Astrocyte (in vitro differentiated cells and primary cell): ENCODE data around the gene SCNN1A. TPM values are rescaled to one million over a fixed set of nuclear protein-coding genes. Genes with fewer than 3 reads are reported as not detected.

Experiments used
- DNase-seq: peaks from one replicate; pipeline ENCODE4 v3.0.0-alpha.2; 2010; ENCODE audit warnings: low read depth
- FAIRE-seq: peaks from 2 replicates; lab custom pipeline; 2011; peaks lifted over from hg19 to GRCh38; lab: Jason Lieb, UNC
- H2AFZ ChIP-seq: 2 replicates; pipeline ENCODE4 v1.6.0; 2012; ENCODE audit warnings: low read depth, low read length, inconsistent platforms
- H3K27ac ChIP-seq: 2 replicates; pipeline ENCODE4 v1.5.1; 2011; ENCODE audit warnings: low read depth, low read length, inconsistent platforms
- H3K27me3 ChIP-seq: 2 replicates; pipeline ENCODE4 v1.6.0; 2011; ENCODE audit warnings: low read length, inconsistent platforms; ENCODE audit not compliant: insufficient read depth
- H3K36me3 ChIP-seq: 2 replicates; pipeline ENCODE4 v1.5.1; 2011; ENCODE audit warnings: low read length, inconsistent platforms; ENCODE audit not compliant: insufficient read depth
- H3K4me1 ChIP-seq: 2 replicates; pipeline ENCODE4 v1.5.1; 2011; ENCODE audit warnings: low read length, inconsistent platforms; ENCODE audit not compliant: insufficient read depth
- H3K4me2 ChIP-seq: 2 replicates; pipeline ENCODE4 v1.6.0; 2012; ENCODE audit warnings: low read length, inconsistent platforms
- H3K4me3 ChIP-seq: 2 replicates; pipeline ENCODE4 v1.5.1; 2011; ENCODE audit warnings: low read depth, mild to moderate bottlenecking, low read length, inconsistent platforms; ENCODE audit not compliant: insufficient read depth
- H3K79me2 ChIP-seq: 2 replicates; pipeline ENCODE4 v1.6.0; 2012; ENCODE audit warnings: mild to moderate bottlenecking, low read length, inconsistent platforms; ENCODE audit not compliant: insufficient read depth
- H3K9ac ChIP-seq: 2 replicates; pipeline ENCODE4 v1.6.0; 2012; ENCODE audit warnings: mild to moderate bottlenecking, low read length, inconsistent platforms
- H3K9me3 ChIP-seq: 2 replicates; pipeline ENCODE4 v1.5.1; 2012; ENCODE audit warnings: low read depth, mild to moderate bottlenecking, low read length, inconsistent platforms; ENCODE audit not compliant: insufficient read depth
- H4K20me1 ChIP-seq: 2 replicates; pipeline ENCODE4 v1.6.0; 2012; ENCODE audit warnings: low read length, inconsistent platforms; ENCODE audit not compliant: insufficient read depth
- H3K27ac Mint-ChIP-seq: one replicate; pipeline ENCODE4 v1.8.0; 2021; ENCODE audit warnings: mild to moderate bottlenecking, mixed read lengths; ENCODE audit not compliant: unreplicated experiment
- H3K27me3 Mint-ChIP-seq: one replicate; pipeline ENCODE4 v1.8.0; 2021; ENCODE audit warnings: low read depth, mixed read lengths; ENCODE audit not compliant: unreplicated experiment
- H3K36me3 Mint-ChIP-seq: one replicate; pipeline ENCODE4 v1.8.0; 2021; ENCODE audit warnings: low read depth, mixed read lengths; ENCODE audit not compliant: unreplicated experiment
- H3K4me1 Mint-ChIP-seq: one replicate; pipeline ENCODE4 v1.8.0; 2021; ENCODE audit warnings: low read depth, mixed read lengths; ENCODE audit not compliant: unreplicated experiment
- H3K4me3 Mint-ChIP-seq: one replicate; pipeline ENCODE4 v1.8.0; 2021; ENCODE audit warnings: mild to moderate bottlenecking, moderate library complexity, mixed read lengths; ENCODE audit not compliant: unreplicated experiment
- H3K9me3 Mint-ChIP-seq: one replicate; pipeline ENCODE4 v1.8.0; 2021; ENCODE audit warnings: mild to moderate bottlenecking, mixed read lengths; ENCODE audit not compliant: unreplicated experiment
- CTCF ChIP-seq: IDR thresholded peaks from 2 replicates; pipeline ENCODE4 v1.5.1; 2011; ENCODE audit warnings: low read depth, mild to moderate bottlenecking, inconsistent platforms, low read length, moderate library complexity; ENCODE audit not compliant: insufficient read depth
- EZH2 ChIP-seq: IDR thresholded peaks from 2 replicates; pipeline ENCODE4 v1.6.1; 2012; ENCODE audit warnings: mild to moderate bottlenecking, low read length, inconsistent platforms; ENCODE audit not compliant: insufficient read depth
- total RNA-seq: library from RNA; stranded (reverse); gene quantifications from 2 replicates; pipeline ENCODE4 v1.2.1, GENCODE V29; 2021

Gene SCNN1A
- total RNA-seq, 1 donor from 2014 or later, result 1.3 TPM

GRCh38 chr12:6316921-6317692 is 58.3 kb downstream of the SCNN1A start:
- H3K36me3 ChIP-seq, result no peaks in the 10 kb centered on the region
- FAIRE-seq, result no peak

GRCh38 chr12:6315704-6316597 is 59.4 kb downstream of the SCNN1A start:
- Mint-ChIP-seq H3K36me3 (peaks cover 4% of the 10 kb centered on the region), H3K4me3 (no peak overlapping the region), H3K27me3 (peaks cover 28% of the 10 kb centered on the region), H3K9me3 (peaks cover 2% of the 10 kb centered on the region), H3K4me1 (peaks cover 14% of the 10 kb centered on the region), H3K27ac (no peak overlapping the region)
- no peaks in the 10 kb centered on the region for H3K9me3 ChIP-seq
- FAIRE-seq (no peak), DNase-seq (no peak)
- no peak overlapping the region for H3K4me2 ChIP-seq
- H4K20me1 ChIP-seq, result no peaks in the 10 kb centered on the region
- no peaks in the 10 kb centered on the region for H3K36me3 ChIP-seq
- no peaks in the 10 kb centered on the region for H3K27me3 ChIP-seq
- no peaks in the 10 kb centered on the region for H3K79me2 ChIP-seq
- peaks cover under 1% of the 10 kb centered on the region for H3K4me1 ChIP-seq
- H3K9ac ChIP-seq, result no peak overlapping the region
- no peak overlapping the region for H3K27ac ChIP-seq
- H2AFZ ChIP-seq, result no peak overlapping the region
- no peak overlapping the region for H3K4me3 ChIP-seq
- no peak for TF ChIP-seq EZH2
- TF ChIP-seq CTCF, result no peak

More at GRCh38 chr12:6316921-6317692, 58.3 kb downstream of the SCNN1A start:
- no peak overlapping the region for H3K4me3 Mint-ChIP-seq
- Histone ChIP-seq H3K9me3 (no peaks in the 10 kb centered on the region), H3K9ac (no peak overlapping the region), H3K79me2 (no peaks in the 10 kb centered on the region), H3K4me1 (no peaks in the 10 kb centered on the region), H4K20me1 (no peaks in the 10 kb centered on the region), H3K4me3 (no peak overlapping the region), H3K27ac (no peak overlapping the region), H2AFZ (no peak overlapping the region), H3K4me2 (no peak overlapping the region), H3K27me3 (no peaks in the 10 kb centered on the region)
- peaks cover 2% of the 10 kb centered on the region for H3K9me3 Mint-ChIP-seq
- peaks cover 16% of the 10 kb centered on the region for H3K4me1 Mint-ChIP-seq
- H3K36me3 Mint-ChIP-seq, result peaks cover 4% of the 10 kb centered on the region
- no peak overlapping the region for H3K27ac Mint-ChIP-seq
- DNase-seq, result no peak
- no peak for TF ChIP-seq EZH2
- peaks cover 27% of the 10 kb centered on the region for H3K27me3 Mint-ChIP-seq

- H3K9me3 Mint-ChIP-seq, result peaks cover 2% of the 10 kb centered on the region
- FAIRE-seq, result no peak
- H3K27ac Mint-ChIP-seq, result no peak overlapping the region
- no peak for DNase-seq
- H3K36me3 Mint-ChIP-seq, result no peaks in the 10 kb centered on the region
- H3K4me1 ChIP-seq, result peaks cover 5% of the 10 kb centered on the region
- no peaks in the 10 kb centered on the region for H3K79me2 ChIP-seq
- H3K4me3 Mint-ChIP-seq, result no peak overlapping the region
- TF ChIP-seq EZH2 (no peak), CTCF (no peak)
- no peak overlapping the region for H3K27ac ChIP-seq
- H4K20me1 ChIP-seq, result no peaks in the 10 kb centered on the region
- H2AFZ ChIP-seq, result no peak overlapping the region
- no peak overlapping the region for H3K4me3 ChIP-seq
- no peak overlapping the region for H3K4me2 ChIP-seq
- no peaks in the 10 kb centered on the region for H3K36me3 ChIP-seq
- H3K9me3 ChIP-seq, result no peaks in the 10 kb centered on the region
- no peaks in the 10 kb centered on the region for H3K27me3 ChIP-seq
- H3K4me1 Mint-ChIP-seq, result peaks cover 14% of the 10 kb centered on the region
- H3K27me3 Mint-ChIP-seq, result peaks cover 28% of the 10 kb centered on the region
- no peak overlapping the region for H3K9ac ChIP-seq
Measured at GRCh38 chr12:6315184-6315583, 60.2 kb downstream of the SCNN1A start.
